Measurements from ENCODE around the gene RELN.

RELN gene

GRCh38 chr7:103632005-103632639, 357.3 kb downstream of the RELN start:
- DNase-seq (ENCODE audit: low spot score) = no peak

GRCh38 chr7:103630318-103630717, 359.1 kb downstream of the RELN start:
- no peak for DNase-seq (ENCODE audit: low spot score)

GRCh38 chr7:103628742-103629141, 360.7 kb downstream of the RELN start:
- no peak for DNase-seq (ENCODE audit: low spot score)

GRCh38 chr7:103626776-103627175, 362.7 kb downstream of the RELN start:
- no peak for DNase-seq (ENCODE audit: low spot score)

- DNase-seq (ENCODE audit: low spot score) = no peak
Observed at GRCh38 chr7:103622274-103622673, 367.2 kb downstream of the RELN start.

GRCh38 chr7:103613655-103614642, 375.5 kb downstream of the RELN start:
- no peak for DNase-seq (ENCODE audit: low spot score)

- no peak for DNase-seq (ENCODE audit: low spot score)
Observed at GRCh38 chr7:103609778-103610177, 379.7 kb downstream of the RELN start.

GRCh38 chr7:103605640-103606039, 383.8 kb downstream of the RELN start:
- DNase-seq (ENCODE audit: low spot score) = no peak

GRCh38 chr7:103598326-103598905, 391.0 kb downstream of the RELN start:
- DNase-seq (ENCODE audit: low spot score) = no peak

- DNase-seq (ENCODE audit: low spot score) = no peak
Observed at GRCh38 chr7:103597606-103598005, 391.9 kb downstream of the RELN start.

- no peak for DNase-seq (ENCODE audit: low spot score)
Observed at GRCh38 chr7:103594186-103594585, 395.3 kb downstream of the RELN start.

GRCh38 chr7:103593691-103594090, 395.8 kb downstream of the RELN start:
- no peak for DNase-seq (ENCODE audit: low spot score)

- no peak for DNase-seq (ENCODE audit: low spot score)
Observed at GRCh38 chr7:103592844-103593243, 396.6 kb downstream of the RELN start.

- DNase-seq (ENCODE audit: low spot score) = no peak
Observed at GRCh38 chr7:103592187-103592586, 397.3 kb downstream of the RELN start.

- DNase-seq (ENCODE audit: low spot score) = no peak
Observed at GRCh38 chr7:103580031-103580430, 409.4 kb downstream of the RELN start.

- no peak for DNase-seq (ENCODE audit: low spot score)
Observed at GRCh38 chr7:103577059-103577458, 412.4 kb downstream of the RELN start.

GRCh38 chr7:103576641-103577040, 412.8 kb downstream of the RELN start:
- no peak for DNase-seq (ENCODE audit: low spot score)

GRCh38 chr7:103574576-103574975, 414.9 kb downstream of the RELN start:
- DNase-seq (ENCODE audit: low spot score) = no peak

GRCh38 chr7:103573479-103574058, 415.9 kb downstream of the RELN start:
- no peak for DNase-seq (ENCODE audit: low spot score)

GRCh38 chr7:103571586-103571985, 417.9 kb downstream of the RELN start:
- DNase-seq (ENCODE audit: low spot score) = no peak

GRCh38 chr7:103569621-103570305, 419.7 kb downstream of the RELN start:
- DNase-seq (ENCODE audit: low spot score) = no peak

- no peak for DNase-seq (ENCODE audit: low spot score)
Observed at GRCh38 chr7:103564416-103564815, 425.0 kb downstream of the RELN start.
